ENCODE data around the gene KDM1B.
"Not testable (repeated sequence)": the region's sequence is repeated elsewhere in the genome, so short reads cannot be mapped to it uniquely, and the experiment has no call there.

Gene KDM1B

DNA sequence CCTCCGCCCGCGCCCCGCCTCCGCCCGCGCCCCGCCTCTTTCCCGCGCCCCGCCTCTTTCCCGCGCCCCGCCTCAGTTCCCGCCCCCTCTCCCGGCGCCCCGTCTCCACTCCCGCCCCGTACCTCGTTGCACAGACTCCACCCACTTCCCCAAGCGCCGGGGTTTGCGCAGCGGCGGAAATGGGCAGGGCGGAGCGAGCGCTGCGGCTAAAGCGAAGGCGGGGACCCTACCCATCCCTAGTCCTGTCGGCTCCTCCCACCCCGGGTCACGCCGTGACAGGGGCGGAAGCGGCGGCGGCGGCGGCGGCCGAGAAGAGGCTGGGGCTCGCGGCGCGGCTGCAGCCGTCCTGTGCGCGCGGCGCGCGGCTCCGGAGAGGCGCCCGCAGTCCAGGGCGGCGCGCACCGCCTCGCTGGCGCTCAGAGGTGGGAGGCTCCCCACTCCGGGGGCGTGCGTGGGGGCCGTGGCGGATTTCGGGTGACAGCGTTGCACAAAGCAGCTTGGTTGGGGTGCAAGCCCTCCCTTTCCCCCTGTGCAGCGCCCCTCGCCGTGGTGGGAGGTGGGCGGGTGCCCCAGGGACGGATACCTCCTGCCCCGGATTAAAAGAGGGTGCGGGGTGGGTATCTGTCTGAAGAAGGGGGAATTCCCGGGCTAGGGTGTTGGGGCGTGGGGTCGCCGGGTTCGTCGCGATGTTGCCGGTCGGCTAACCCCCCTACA is at the start of gene KDM1B:
TSS of gene KDM1B (plus strand) at position 273 of the 714 bp plus-strand sequence. CDS start 4,474 bp downstream, outside the sequence.
- DNase-seq (ENCODE audit: low spot score): peak; percentile 99

- no peak for DNase-seq (ENCODE audit: low spot score)
Measured at GRCh38 chr6:18107061-18107460, 48.2 kb upstream of the KDM1B start.

- no peak for DNase-seq (ENCODE audit: low spot score)
Measured at GRCh38 chr6:18110162-18110561, 45.1 kb upstream of the KDM1B start.

- no peak for DNase-seq (ENCODE audit: low spot score)
Measured at GRCh38 chr6:18115356-18115755, 39.9 kb upstream of the KDM1B start.

DNA sequence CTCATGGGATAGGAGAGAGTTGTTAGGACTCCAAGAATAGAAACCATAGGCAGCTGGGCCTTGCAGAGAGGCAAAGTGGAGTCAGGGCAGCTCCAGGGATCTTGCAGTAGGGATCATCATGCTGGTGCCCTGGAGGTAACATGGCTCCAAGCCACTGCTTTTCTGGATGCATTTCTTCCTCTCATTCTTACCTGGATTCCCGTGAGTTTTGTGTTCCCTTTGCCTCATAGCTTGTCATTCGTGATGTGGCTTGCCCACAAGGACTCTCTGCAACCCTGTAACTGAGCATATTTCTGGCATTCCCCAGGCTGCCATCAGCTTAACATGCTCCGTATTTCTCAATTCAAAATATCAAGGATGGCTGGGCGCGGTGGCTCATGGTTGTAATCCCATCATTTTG is 38.1 kb upstream of the KDM1B start:
- DNase-seq (ENCODE audit: low spot score): no peak

- DNase-seq (ENCODE audit: low spot score): no peak
Measured at GRCh38 chr6:18118330-18118729, 36.9 kb upstream of the KDM1B start.

DNA sequence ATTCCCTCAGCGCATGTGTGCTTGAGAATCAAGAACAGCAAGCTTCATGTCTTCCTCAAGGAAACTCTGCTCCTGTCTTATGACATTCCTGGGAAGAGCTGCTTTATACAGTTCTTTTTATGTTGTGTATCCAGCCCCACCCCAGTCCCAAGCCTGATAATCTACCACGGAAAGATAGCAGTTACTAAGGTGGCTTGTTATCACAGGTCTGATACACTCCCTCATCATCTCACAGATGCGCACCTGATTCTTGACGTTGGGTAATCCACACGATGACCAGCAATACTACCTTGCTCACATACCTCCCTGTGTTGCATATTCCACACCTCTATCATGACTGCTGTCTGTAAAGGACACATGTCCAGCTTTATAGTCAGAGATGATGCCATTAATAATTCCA is 36.0 kb upstream of the KDM1B start:
- DNase-seq (ENCODE audit: low spot score): no peak

DNA sequence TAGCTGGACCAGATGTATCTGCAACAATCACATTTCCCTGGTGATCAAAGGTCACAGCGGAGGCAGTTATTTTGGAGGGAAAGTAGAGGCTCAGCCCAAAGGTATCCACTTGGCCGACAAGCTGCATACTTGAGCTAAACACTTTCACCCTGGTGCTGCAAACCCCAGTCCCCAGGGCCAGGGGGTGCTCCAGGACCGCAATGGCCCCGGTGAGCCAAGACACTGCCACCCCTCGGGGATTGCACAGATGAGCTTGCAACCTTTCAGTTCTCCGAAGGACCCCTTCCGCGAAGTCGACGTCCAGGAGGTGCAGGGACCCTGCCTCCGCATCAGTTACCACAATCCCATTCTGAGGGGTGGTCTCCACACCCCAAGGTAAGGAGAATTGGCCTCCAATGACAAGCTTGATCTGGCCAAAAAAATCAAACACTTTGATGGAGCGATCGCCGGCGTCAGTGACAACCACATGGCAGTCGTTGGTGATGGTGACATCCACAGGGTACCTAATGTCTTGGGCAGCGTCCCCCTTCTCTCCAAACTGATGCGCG is 33.6 kb upstream of the KDM1B start:
- DNase-seq (ENCODE audit: low spot score): no peak

- DNase-seq (ENCODE audit: low spot score): peak; percentile 87
Measured at GRCh38 chr6:18122128-18123093, 32.8 kb upstream of the KDM1B start, which contains the start of gene NHLRC1. Gene NHLRC1 (minus strand): TSS chr6:18122677. CDS start chr6:18122606, 71 bp downstream.

DNA sequence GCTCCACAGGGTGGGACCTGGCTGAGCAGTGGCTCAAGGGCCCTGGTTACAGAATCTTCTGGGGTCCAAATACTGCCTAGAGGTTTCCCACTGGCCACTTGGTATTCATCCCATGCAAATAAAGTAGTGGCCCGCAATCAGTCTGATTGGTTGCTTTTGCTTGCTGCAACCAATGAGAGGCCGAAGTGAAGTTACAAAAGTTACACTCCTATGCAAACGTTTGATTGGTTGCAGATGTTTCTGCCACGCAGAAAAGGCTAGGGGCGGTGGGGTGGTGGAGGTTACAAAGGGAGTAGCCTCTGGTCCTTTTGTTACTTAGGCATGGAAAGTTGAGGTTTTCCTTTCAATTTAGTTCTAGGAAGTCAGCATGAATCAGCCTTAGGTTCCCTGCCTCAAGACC is 29.1 kb upstream of the KDM1B start:
- no peak for DNase-seq (ENCODE audit: low spot score)

- no peak for DNase-seq (ENCODE audit: low spot score)
Measured at GRCh38 chr6:18132346-18132745, 22.9 kb upstream of the KDM1B start.

DNA sequence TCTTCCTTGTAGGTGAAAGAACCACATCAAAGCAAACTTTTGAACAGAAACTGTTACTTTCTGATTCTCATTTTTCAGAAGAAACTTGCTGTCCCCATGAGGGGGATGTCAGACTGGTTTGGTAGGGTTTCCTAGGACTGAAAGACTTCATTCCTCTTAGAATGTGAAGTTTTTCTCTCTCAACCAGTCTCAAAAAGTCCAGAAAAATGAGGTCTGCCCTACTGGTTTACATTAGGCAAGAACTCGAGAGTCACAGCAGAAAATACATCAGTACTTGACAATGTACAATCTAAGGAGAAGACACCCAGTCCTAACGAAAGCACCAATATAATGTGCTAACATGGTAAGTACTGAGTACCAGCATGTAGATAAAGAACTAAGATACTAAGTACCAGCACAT is 20.1 kb upstream of the KDM1B start:
- DNase-seq (ENCODE audit: low spot score): no peak

DNA sequence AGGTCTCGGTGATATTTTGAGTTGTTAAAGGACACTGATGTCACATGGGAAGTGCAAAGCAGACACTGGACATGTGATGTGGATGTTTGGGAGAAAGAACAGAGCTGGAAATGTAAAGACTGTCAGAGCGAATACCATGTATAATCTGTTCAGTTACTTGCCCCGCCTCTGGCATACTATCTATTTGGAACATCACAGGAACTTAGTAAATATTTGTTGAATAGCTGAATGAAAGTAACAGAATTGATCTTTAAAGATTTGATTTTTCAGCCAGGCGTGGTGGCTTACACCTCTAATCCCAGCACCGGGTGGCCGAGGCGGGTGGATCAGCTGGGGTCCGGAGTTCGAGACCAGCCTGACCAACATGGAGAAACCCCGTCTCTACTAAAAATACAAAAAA is 19.0 kb upstream of the KDM1B start:
- DNase-seq (ENCODE audit: low spot score): no peak

DNA sequence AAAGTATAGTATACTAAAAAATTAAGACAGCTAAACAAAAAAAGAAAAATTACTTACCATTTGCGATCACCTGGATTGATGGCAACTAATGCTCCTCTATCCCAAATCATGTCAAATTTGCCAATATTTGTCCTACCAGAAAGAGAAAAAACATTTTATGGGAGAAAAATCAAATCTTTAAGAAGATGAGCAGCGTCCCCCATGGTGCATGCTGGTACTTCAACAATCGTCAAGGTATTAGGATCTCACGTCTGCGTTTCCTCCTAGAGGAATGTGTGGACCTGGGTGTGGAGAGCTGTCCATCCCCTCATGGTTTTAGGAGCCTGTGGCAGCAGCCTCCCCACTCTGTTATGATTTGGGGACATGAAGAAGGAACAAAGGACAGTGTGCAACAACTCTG is 16.3 kb upstream of the KDM1B start:
- DNase-seq (ENCODE audit: low spot score): no peak

GRCh38 chr6:18139935-18140621 is 15.1 kb upstream of the KDM1B start:
- no peak for DNase-seq (ENCODE audit: low spot score)

GRCh38 chr6:18141805-18142590 is 13.2 kb upstream of the KDM1B start:
- DNase-seq (ENCODE audit: low spot score): no peak

DNA sequence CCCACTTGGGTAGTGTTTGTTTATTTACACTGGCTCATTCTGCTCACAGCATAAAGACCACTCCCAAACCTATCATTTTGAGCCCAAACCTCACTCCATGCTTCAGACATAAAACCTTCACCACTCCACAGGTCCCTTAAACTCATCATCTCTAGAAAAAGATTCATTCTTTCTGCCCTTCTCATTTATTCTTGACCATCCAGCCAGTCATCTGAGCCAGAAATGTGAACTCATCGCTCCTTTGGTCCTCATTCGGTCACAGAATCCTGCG is 12.7 kb upstream of the KDM1B start:
- DNase-seq (ENCODE audit: low spot score): no peak

DNA sequence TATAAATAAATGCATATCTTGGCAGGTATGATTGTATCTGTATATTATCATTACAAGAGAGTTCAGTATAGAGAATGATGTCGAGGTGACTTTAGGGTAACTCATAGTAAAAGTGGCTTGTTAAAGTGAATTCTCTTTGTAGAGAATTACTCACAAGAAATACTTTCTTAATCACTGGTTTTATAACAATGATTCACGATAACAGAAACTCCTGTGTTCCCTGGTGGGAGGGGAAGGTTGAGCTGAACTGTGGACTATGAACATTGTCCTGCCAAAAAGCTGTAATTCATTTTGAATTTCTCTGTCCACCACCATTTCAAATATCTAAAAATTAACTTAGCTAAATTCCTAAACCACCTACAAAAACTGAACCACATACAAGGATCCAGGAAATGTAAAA is 8.1 kb upstream of the KDM1B start:
- no peak for DNase-seq (ENCODE audit: low spot score)

DNA sequence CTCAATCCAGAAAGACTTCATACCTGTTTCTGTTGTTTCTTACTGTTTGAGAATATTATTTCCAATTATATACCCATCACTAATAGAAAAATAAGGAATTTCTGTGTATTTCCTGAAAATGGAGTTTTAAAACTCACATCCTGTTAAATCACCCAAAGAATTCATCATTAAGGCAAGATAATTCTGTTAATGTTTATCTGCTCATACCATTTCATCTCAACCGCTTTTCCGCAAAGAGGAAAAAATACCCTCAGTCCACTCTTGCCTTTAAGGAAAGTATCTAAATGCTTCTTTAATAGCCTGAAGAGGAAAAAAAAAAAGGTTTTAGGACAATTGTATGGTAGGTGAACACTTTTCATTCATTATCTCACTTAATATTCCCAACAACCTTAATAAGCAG is 7.6 kb upstream of the KDM1B start:
- DNase-seq (ENCODE audit: low spot score): no peak

DNA sequence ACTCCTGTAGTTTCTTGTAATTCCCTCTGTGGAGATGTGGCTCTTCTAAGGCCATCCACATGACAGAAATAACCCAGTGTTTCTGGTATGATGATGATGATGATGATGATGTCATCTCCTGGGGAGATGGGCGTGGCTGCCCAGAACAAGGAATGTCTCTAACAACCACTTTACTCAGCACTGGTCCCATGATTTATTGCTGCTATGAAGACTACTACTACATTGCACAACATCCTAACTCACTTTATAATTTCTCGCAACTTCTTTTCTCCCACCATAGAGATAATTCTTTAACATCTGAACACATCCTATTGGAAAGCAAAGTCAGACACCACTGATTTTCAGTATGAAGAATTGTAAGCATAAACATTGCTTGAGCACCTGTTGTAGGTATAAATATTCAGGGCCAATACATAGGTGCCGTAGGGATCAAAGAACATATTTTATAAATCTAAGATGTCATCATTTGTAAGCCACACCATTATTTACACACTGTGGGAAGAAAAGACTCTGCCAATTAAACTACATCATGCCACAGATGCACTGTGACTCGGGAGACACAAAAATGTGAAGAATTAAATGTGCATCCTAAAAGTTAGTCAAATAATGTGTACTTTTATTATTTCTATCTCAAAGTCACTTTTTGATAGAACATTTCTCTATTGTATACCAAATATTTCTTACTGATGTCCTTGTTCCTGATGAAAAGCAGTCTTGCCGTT is 6.8 kb upstream of the KDM1B start:
- no peak for DNase-seq (ENCODE audit: low spot score)

DNA sequence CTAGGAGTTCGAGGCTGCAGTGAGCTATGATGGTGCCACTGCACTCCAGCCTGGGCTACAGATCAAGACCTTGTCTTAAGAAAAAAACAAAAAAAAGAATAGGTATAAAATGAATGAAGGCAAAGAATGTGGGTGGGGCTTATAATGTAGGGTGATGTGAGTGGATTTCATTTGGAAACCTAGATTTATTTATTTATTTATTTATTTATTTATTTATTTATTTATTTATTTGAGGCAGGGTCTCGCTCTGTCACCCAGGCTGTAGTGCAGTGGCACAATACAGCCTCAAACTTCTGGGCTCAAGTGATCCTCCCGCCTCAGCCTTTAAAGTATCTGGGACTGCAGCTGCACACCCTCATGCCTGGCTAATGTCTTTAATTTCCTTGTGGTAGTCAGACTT is 3.8 kb upstream of the KDM1B start:
- DNase-seq (ENCODE audit: low spot score): not testable (repeated sequence)

Data from globus pallidus (tissue), 1 donor.